ENCODE data around the gene MYOT. TPM values are rescaled to one million over a fixed set of nuclear protein-coding genes. Genes with fewer than 3 reads are reported as not detected.

The MYOT gene
- total RNA-seq, 2 experiments from 2014 or later, result not detected

DNA sequence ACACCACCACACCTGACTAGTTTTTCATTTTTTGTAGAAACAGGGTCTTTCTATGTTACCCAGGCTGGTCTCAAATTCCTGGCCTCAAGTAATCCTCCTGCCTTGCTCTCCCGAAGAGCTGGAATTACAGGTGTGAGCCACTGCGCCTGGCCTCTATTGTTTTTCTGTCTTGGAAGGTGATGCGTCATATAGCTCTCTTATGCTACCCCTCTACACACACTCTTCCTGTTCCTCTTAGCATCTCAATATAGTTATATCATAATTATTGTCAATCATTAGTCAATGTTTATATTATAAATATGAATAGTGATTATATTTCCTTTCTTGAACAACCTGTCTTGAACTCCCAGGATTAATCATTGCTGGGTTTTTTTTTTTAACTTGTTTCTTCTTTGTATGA, 28.9 kb downstream of the MYOT start:
- peaks cover 2% of the 10 kb centered on the region for H3K27me3 Mint-ChIP-seq
- POLR2A ChIA-PET, result no interaction called here
- no peak for DNase-seq
- no peak for ATAC-seq (ENCODE audit: low read depth)
- H3K36me3 Mint-ChIP-seq, result no peaks in the 10 kb centered on the region
- H3K9me3 Mint-ChIP-seq, result no peaks in the 10 kb centered on the region
- peaks cover 4% of the 10 kb centered on the region for H3K4me1 Mint-ChIP-seq
- H3K27ac Mint-ChIP-seq, result no peak overlapping the region
- H3K4me3 Mint-ChIP-seq, result no peak overlapping the region

DNA sequence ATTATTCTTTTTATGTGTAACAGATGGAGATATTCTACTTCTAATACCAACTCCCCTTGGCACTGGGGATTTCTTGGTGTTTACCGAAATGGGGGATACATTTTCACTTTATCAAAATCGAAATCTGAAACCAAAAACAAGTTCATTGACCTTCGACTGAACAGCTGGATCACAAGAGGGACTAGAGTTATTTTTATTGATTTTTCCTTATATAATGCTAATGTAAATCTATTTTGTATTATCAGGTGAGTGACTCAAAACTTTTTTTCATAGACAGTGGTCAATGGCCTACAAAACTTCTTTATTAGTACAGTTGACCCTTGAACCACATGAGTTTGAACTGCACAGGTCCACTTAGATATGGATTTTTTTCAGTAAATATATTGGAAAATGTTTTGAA, 31.8 kb downstream of the MYOT start:
- Mint-ChIP-seq H3K36me3 (no peaks in the 10 kb centered on the region), H3K4me3 (no peak overlapping the region), H3K27me3 (peaks cover 2% of the 10 kb centered on the region), H3K4me1 (no peaks in the 10 kb centered on the region), H3K27ac (no peak overlapping the region), H3K9me3 (no peaks in the 10 kb centered on the region)
- POLR2A ChIA-PET, result no interaction called here
- DNase-seq, result no peak
- no peak for ATAC-seq (ENCODE audit: low read depth)

DNA sequence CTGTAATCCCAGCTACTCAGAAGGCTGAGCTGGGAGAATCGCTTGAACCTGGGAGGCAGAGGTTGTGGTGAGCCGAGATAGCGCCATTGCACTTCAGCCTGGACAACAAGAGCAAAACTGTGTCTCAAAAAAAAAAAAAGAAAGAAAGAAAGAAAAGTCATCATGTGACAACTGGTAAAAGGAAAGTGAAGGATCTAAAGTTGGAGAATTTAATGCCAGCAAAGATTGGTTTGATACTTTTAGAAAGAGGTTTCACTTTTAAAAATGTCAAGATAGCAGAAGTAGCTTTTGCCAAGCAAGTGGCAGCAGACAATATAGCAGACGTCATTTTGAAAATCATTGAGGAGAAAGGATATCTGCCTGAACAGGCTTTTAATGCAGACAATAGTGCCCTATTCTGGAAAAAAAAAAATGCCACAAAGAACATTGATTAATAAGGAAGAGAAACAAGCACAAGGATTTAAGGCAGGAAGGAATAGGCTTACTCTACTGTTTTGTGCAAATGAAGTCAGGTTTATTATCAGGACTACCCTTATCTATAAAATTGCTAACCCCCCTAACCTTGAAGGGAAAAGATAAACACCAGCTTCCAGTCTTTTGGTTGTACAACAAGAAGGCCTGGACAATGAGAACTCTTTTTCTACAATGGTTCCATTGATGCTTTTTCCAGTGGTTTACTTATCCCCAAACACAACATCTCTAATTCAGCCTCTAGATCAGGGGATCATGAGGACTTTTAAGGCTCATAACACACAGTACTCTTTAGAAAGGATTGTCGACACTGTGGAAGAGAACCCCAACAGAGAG, 33.6 kb downstream of the MYOT start:
- Mint-ChIP-seq H3K36me3 (no peaks in the 10 kb centered on the region), H3K27me3 (peaks cover 5% of the 10 kb centered on the region), H3K27ac (no peak overlapping the region), H3K9me3 (no peaks in the 10 kb centered on the region), H3K4me3 (no peak overlapping the region), H3K4me1 (no peaks in the 10 kb centered on the region)
- no peak for ATAC-seq (ENCODE audit: low read depth)
- DNase-seq, result no peak
- POLR2A ChIA-PET, result interaction anchor here (1.0 kb wide), 1 partner anchor 12 kb away, joined by 3 read pairs; the partner anchor contains the start of gene PKD2L2

DNA sequence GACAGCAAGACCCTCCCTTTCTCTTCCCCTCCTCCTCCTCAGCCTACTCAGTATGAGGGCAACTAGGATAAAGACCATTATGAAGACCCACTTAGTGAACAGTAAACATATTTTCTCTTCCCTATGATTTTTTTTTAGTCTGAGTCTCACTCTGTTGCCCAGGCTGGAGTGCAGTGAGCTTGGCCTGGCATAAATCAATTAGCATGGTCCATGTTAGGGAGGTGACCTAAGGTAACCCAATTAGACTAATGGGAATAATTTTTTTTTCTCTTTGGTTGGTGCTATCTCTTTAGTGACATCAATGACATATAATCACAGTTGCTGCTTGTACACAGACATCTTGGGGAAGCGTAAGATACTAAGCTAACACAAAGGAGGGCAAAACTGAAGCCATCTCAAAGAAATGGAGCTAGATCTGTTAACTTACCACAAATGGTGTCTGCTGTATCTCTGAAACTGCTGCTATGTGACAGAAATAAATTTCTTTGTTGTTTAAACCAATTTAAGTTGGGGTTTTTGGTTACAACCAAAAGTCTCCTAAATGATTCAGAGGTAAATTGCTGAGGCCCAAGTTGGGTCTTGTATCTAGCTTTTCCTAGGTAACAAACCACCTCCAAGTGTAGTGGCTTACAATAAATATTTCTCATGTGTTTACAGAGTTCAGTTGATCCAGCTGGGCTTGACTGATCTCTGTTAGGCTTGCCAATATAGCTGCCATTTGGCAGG, 34.9 kb downstream of the MYOT start:
- ATAC-seq (ENCODE audit: low read depth) (no peak), DNase-seq (no peak)
- Mint-ChIP-seq H3K36me3 (no peaks in the 10 kb centered on the region), H3K9me3 (no peaks in the 10 kb centered on the region), H3K4me3 (no peak overlapping the region), H3K27ac (no peak overlapping the region), H3K4me1 (no peaks in the 10 kb centered on the region), H3K27me3 (peaks cover 5% of the 10 kb centered on the region)
- POLR2A ChIA-PET, result interaction anchor here (0.6 to 1.0 kb wide), 2 partner anchors 14 to 73 kb away, joined by 3 read pairs; partner anchors contain the start of gene PKD2L2

DNA sequence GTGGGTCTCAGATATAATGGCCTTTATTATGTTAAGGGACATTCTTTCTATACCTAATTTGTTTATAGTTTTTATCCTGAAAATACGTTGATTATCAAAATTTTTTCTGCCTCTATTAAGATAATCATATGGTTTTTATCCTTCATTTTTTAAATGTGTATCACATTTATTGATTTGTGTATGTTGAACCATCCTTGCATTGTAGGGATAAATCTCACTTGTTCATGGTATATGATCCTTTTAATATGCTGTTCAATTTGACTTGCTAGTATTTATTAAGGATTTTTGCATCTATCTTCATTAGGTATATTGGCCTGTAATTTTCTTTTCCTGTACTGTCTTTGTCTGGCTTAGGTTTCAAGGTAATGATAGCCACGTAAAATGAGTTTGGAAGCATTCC, 47.1 kb downstream of the MYOT start:
- Mint-ChIP-seq H3K27ac (no peak overlapping the region), H3K4me3 (no peak overlapping the region), H3K27me3 (peaks cover 11% of the 10 kb centered on the region), H3K36me3 (peaks cover 4% of the 10 kb centered on the region), H3K9me3 (peaks cover 6% of the 10 kb centered on the region), H3K4me1 (no peaks in the 10 kb centered on the region)
- DNase-seq (no peak), ATAC-seq (ENCODE audit: low read depth) (no peak)
- POLR2A ChIA-PET, result no interaction called here

DNA sequence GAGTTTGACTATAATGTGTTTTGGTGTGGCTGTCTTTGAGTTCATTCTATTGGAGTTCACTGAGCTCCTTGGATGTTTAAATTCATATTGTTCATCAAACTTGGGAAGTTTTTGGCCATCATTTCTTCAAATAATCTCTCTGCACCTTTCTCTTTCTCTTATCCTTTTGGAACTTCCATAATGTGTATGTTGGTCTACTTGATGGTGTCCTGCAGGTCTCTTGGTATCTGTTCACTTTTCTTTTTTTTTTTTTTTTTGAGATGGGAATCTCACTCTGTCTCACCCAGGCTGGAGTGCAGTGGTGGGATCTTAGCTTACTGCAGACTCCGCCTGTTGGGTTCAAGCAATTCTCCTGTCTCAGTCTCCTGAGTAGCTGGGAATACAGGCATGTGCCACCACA, 49.3 kb downstream of the MYOT start:
- no peak overlapping the region for H3K4me3 Mint-ChIP-seq
- no peak for ATAC-seq (ENCODE audit: low read depth)

DNA sequence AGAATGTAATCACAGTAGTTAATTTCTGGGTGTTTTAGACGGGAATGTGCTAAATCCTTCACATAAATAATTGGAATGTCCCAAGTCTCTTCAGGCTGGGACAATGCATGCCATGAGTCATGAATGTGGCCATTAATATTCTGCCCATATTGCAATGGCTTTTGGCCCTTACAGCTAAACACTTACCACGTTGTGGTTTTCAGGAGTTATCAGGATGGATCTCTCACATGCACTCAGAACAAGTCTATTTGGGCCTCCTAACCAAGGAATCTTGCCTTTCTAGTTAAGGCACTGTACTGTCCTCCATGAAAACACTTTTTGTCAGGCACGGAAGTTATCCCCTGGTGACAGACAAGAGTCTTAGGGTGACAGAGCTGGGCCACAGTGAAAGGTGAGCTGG, 54.3 kb downstream of the MYOT start:
- H3K36me3 Mint-ChIP-seq, result peaks cover 4% of the 10 kb centered on the region
- POLR2A ChIA-PET, result no interaction called here
- H3K9me3 Mint-ChIP-seq, result peaks cover under 1% of the 10 kb centered on the region
- no peaks in the 10 kb centered on the region for H3K4me1 Mint-ChIP-seq
- ATAC-seq (ENCODE audit: low read depth) (no peak), DNase-seq (no peak)
- no peak overlapping the region for H3K27ac Mint-ChIP-seq
- H3K27me3 Mint-ChIP-seq, result no peaks in the 10 kb centered on the region
- H3K4me3 Mint-ChIP-seq, result no peak overlapping the region

More for the DNA sequence above, 49.3 kb downstream of the MYOT start:
- peaks cover 4% of the 10 kb centered on the region for H3K36me3 Mint-ChIP-seq
- DNase-seq, result no peak
- no peaks in the 10 kb centered on the region for H3K4me1 Mint-ChIP-seq
- no peak overlapping the region for H3K27ac Mint-ChIP-seq
- H3K27me3 Mint-ChIP-seq, result peaks cover 4% of the 10 kb centered on the region
- POLR2A ChIA-PET, result interaction anchor here (0.7 kb wide), 1 partner anchor 98 kb away, joined by 4 read pairs; no protein-coding TSS in a partner anchor
- H3K9me3 Mint-ChIP-seq, result peaks cover 6% of the 10 kb centered on the region

DNA sequence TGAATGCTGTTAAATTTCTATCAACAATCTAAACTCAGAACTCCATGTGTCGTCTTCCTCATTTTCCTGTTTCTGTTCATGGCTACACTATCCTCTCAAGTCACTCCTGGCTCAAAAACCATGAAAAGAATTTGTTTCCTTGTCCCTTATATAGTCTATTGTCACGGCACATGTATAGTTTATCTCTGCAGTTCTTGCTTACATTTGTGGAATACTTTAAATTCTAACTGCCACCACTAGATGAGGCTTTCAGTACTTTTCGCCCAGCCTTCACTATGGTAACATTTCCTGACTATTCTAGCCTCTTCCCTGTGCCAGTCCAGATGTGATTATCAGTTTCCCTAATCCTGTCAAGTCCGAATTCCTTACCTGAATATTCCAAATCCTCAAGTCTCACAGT, 56.2 kb downstream of the MYOT start:
- POLR2A ChIA-PET, result no interaction called here
- Mint-ChIP-seq H3K27ac (no peak overlapping the region), H3K4me3 (no peak overlapping the region), H3K4me1 (peaks cover under 1% of the 10 kb centered on the region), H3K9me3 (no peaks in the 10 kb centered on the region), H3K27me3 (no peaks in the 10 kb centered on the region), H3K36me3 (peaks cover 2% of the 10 kb centered on the region)
- DNase-seq (no peak), ATAC-seq (ENCODE audit: low read depth) (no peak)

DNA sequence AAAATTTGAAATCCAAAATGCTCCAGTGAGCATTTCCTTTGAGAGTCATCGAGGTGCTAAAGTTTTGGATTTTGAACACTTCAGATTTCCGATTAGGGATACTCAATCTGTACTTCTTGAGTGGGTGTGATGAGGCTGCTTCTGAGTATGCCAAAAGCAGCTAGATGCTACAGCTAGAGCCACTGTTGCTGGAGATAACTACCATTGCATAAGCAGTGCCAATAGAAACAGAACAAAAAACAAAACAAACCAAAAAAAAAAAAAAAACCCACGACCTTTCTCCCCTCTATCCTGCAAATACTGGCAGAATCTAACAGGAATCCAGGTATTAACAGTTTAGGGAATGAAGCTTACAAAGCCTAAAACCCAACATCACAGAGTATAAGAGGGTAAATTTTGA, 65.1 kb downstream of the MYOT start:
- ATAC-seq (ENCODE audit: low read depth) (no peak), DNase-seq (no peak)
- H3K4me1 Mint-ChIP-seq, result peaks cover 2% of the 10 kb centered on the region
- POLR2A ChIA-PET, result no interaction called here
- H3K36me3 Mint-ChIP-seq, result peaks cover 18% of the 10 kb centered on the region
- H3K9me3 Mint-ChIP-seq, result no peaks in the 10 kb centered on the region
- H3K4me3 Mint-ChIP-seq, result no peak overlapping the region
- no peak overlapping the region for H3K27ac Mint-ChIP-seq
- no peaks in the 10 kb centered on the region for H3K27me3 Mint-ChIP-seq

DNA sequence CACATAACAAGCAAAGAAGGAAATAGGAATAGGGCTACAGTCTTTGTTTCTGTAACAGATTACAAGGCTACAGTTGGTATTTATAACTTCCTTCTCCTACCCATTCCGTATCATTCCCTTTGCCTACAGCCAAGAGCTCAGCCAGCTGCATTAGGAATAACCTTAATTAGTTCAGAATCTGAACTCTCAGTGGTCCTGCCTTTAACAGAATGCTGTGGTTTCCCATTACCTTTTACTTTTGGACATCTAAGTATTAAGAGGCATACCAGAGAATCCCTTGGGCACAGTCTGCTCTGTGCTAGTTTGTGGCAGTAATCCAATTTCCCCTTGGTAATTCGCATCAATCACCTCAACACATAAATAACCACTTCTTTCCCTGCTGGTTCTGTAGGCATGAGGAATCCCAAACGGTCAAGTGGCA, 65.8 kb downstream of the MYOT start:
- no peak overlapping the region for H3K4me3 Mint-ChIP-seq
- POLR2A ChIA-PET, result no interaction called here
- no peak overlapping the region for H3K27ac Mint-ChIP-seq
- no peaks in the 10 kb centered on the region for H3K27me3 Mint-ChIP-seq
- ATAC-seq (ENCODE audit: low read depth), result no peak
- H3K4me1 Mint-ChIP-seq, result peaks cover 2% of the 10 kb centered on the region
- H3K36me3 Mint-ChIP-seq, result peaks cover 18% of the 10 kb centered on the region
- DNase-seq, result no peak
- H3K9me3 Mint-ChIP-seq, result no peaks in the 10 kb centered on the region

DNA sequence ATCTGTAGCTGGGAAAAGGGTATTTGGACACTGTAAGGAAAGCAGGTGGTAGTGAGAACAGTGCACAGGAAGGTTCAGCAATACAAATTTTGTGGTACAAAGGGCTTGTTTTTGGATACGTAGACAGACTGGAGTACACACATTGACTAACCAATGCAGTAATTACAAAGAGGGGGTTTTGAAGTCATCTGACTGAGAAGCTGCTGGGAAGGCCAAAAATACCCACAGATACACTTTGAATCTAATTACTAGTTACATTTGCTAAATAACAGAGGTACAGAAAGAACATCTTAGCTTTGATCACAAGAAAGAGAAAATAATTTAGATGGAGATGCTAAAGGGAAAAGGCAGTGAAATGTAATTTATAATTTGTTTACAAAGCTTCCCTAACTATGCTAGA, 67.5 kb downstream of the MYOT start:
- Mint-ChIP-seq H3K4me3 (no peak overlapping the region), H3K27ac (no peak overlapping the region), H3K27me3 (no peaks in the 10 kb centered on the region), H3K4me1 (peaks cover 4% of the 10 kb centered on the region), H3K9me3 (no peaks in the 10 kb centered on the region), H3K36me3 (peaks cover 27% of the 10 kb centered on the region)
- POLR2A ChIA-PET, result no interaction called here
- ATAC-seq (ENCODE audit: low read depth) (no peak), DNase-seq (no peak)

DNA sequence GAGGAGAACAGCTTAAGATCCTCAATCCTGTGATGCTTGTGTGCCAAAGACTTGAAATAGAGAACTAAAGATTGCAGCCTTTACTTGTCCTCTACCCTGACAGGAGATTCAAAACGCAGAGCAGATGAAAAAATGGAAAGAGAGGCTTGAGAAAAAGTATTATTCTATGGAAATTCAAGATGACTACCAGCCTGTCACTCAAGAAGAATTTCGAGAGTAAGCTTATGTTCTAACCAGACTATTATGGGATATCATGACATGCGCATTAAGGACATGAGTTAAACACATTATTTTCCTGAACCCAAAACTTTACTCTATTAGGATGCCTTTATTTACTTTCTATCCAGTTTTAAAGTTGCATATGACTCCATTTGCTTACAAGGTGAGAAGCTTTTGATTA, 68.0 kb downstream of the MYOT start:
- ATAC-seq (ENCODE audit: low read depth), result no peak
- peaks cover 4% of the 10 kb centered on the region for H3K4me1 Mint-ChIP-seq
- no peaks in the 10 kb centered on the region for H3K9me3 Mint-ChIP-seq
- POLR2A ChIA-PET, result no interaction called here
- H3K4me3 Mint-ChIP-seq, result no peak overlapping the region
- no peak for DNase-seq
- H3K27me3 Mint-ChIP-seq, result no peaks in the 10 kb centered on the region
- no peak overlapping the region for H3K27ac Mint-ChIP-seq
- peaks cover 29% of the 10 kb centered on the region for H3K36me3 Mint-ChIP-seq
